Measurements from ENCODE around the gene ICAM2.

The ICAM2 gene

DNA sequence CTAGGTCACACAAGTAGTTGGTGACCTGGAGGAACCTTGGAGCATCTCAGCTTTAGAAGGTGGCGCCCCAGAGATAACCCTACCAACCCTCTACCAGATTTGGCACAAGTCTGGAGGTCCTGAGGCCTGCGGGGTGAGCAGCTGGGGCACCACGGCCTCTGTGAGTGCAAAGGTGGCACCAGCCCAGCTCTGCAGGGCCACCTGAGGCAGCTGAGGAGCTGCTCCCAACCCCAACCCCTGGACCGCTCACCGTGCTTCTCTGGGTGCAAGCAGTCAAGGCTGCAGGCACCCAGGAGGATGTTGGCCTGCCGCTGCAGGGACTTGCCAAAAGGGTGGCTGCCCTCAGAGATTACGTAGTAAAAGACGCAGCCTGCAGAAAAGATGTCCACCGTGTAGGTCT lies 28.4 kb upstream of the ICAM2 start:
- Histone ChIP-seq H3K79me2 (ENCODE audit: low read length) (peaks cover 88% of the 10 kb centered on the region), H3K27me3 (replicated peaks; ENCODE audit: insufficient read depth, low read length) (no peaks in the 10 kb centered on the region), H3K9me2 (replicated peaks; ENCODE audit: insufficient read depth, low read length) (no peaks in the 10 kb centered on the region), H3K36me3 (replicated peaks; ENCODE audit: insufficient read depth, low read length) (peaks cover 59% of the 10 kb centered on the region), H3F3A (ENCODE audit: insufficient read depth, low read length) (peaks cover 36% of the 10 kb centered on the region), H3K4me1 (ENCODE audit: low read length) (no peaks in the 10 kb centered on the region), H3K4me2 (ENCODE audit: low read depth, low read length) (no peak overlapping the region), H3K27ac (ENCODE audit: low read length) (no peak overlapping the region), H2AFZ (ENCODE audit: low read length) (no peak overlapping the region), H4K20me1 (ENCODE audit: insufficient read depth, low read length) (no peaks in the 10 kb centered on the region), H3K4me3 (ENCODE audit: low read length) (no peak overlapping the region), H3K9ac (ENCODE audit: low read length) (no peak overlapping the region), H3K9me3 (replicated peaks; ENCODE audit: insufficient read depth, low read length) (no peaks in the 10 kb centered on the region)
- TF ChIP-seq EZH2phosphoT487 (IDR thresholded peaks at IDR 0.05; ENCODE audit: low read length) (no peak), EZH2 (optimal IDR thresholded peaks at IDR 0.05; ENCODE audit: low read depth, low read length) (no peak)
- TF ChIP-seq, protein P1, sequence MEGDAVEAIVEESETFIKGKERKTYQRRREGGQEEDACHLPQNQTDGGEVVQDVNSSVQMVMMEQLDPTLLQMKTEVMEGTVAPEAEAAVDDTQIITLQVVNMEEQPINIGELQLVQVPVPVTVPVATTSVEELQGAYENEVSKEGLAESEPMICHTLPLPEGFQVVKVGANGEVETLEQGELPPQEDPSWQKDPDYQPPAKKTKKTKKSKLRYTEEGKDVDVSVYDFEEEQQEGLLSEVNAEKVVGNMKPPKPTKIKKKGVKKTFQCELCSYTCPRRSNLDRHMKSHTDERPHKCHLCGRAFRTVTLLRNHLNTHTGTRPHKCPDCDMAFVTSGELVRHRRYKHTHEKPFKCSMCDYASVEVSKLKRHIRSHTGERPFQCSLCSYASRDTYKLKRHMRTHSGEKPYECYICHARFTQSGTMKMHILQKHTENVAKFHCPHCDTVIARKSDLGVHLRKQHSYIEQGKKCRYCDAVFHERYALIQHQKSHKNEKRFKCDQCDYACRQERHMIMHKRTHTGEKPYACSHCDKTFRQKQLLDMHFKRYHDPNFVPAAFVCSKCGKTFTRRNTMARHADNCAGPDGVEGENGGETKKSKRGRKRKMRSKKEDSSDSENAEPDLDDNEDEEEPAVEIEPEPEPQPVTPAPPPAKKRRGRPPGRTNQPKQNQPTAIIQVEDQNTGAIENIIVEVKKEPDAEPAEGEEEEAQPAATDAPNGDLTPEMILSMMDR (IDR thresholded peaks at IDR 0.05; ENCODE audit: low read length), result no peak
- no peak for DNase-seq

DNA sequence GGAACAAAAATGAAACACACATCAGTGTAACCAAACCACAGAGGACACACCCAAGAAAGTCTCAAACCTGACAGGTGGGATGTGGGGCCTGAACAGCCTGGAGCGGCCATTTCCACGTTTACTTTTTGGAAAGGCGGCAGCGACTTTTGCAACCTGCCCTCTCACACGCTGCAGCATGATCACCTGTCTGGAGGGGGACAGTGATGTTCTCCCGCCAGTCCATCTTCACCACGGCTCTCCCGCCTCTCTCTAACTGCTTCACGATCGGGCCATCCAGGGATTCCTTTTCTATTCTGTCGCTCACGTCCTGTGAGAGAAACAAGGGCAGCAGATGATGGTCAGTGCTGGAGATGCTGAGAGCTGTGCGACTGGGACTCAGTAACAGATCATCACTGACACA lies 24.7 kb upstream of the ICAM2 start:
- no peaks in the 10 kb centered on the region for H3K9me3 ChIP-seq (replicated peaks; ENCODE audit: insufficient read depth, low read length)
- peaks cover 85% of the 10 kb centered on the region for H3K79me2 ChIP-seq (ENCODE audit: low read length)
- no peak for DNase-seq
- H3K4me3 ChIP-seq (ENCODE audit: low read length), result no peak overlapping the region
- no peak overlapping the region for H3K4me2 ChIP-seq (ENCODE audit: low read depth, low read length)
- H3K36me3 ChIP-seq (replicated peaks; ENCODE audit: insufficient read depth, low read length), result peaks cover 59% of the 10 kb centered on the region
- H3F3A ChIP-seq (ENCODE audit: insufficient read depth, low read length), result peaks cover 41% of the 10 kb centered on the region
- no peak overlapping the region for H3K9ac ChIP-seq (ENCODE audit: low read length)
- no peaks in the 10 kb centered on the region for H3K27me3 ChIP-seq (replicated peaks; ENCODE audit: insufficient read depth, low read length)
- TF ChIP-seq EZH2phosphoT487 (IDR thresholded peaks at IDR 0.05; ENCODE audit: low read length) (no peak), EZH2 (optimal IDR thresholded peaks at IDR 0.05; ENCODE audit: low read depth, low read length) (no peak)
- TF ChIP-seq, protein P1 (IDR thresholded peaks at IDR 0.05; ENCODE audit: low read length), result no peak
- no peaks in the 10 kb centered on the region for H4K20me1 ChIP-seq (ENCODE audit: insufficient read depth, low read length)
- no peaks in the 10 kb centered on the region for H3K4me1 ChIP-seq (ENCODE audit: low read length)
- no peak overlapping the region for H2AFZ ChIP-seq (ENCODE audit: low read length)
- H3K9me2 ChIP-seq (replicated peaks; ENCODE audit: insufficient read depth, low read length), result no peaks in the 10 kb centered on the region
- H3K27ac ChIP-seq (ENCODE audit: low read length), result no peak overlapping the region

DNA sequence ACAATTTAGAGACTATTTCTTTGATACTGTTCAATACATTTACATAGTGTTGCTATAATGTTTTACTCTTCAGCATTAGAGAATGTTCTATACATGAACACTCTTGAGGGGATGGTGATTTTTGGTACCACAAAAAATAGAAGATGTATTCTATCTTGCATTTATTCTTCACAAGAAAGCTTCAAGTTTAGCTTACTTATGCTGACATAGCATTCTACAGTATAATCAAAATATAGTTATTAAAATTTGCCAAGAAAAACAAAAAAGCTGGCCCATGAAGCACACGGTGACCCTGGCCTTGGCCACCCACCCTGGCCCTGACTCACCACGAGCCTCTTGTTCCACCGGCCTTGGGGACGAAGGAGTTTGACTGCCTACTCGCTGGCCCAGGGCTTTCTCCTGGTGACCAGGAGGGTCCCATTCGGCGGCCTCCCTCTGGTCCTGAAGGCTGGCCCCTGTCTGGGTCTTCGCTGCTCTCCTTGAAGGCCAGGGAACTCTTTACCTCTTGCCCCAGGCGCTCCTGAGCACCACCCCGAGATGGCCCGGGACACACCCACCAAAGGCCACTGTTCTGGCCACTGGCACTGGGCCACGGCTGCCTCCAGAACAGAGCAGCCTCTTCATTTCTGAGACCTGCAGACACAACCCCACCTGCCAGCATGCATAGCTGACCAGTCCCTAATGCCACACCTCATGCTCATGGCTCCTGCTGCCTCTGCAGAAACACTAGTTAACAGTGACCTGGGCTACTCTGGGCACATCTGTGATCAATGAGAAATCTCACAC lies 22.5 kb upstream of the ICAM2 start:
- H3K4me2 ChIP-seq (ENCODE audit: low read depth, low read length), result no peak overlapping the region
- TF ChIP-seq, protein P1 (IDR thresholded peaks at IDR 0.05; ENCODE audit: low read length), result no peak
- H3K9me2 ChIP-seq (replicated peaks; ENCODE audit: insufficient read depth, low read length), result no peaks in the 10 kb centered on the region
- H4K20me1 ChIP-seq (ENCODE audit: insufficient read depth, low read length), result no peaks in the 10 kb centered on the region
- no peak overlapping the region for H3K4me3 ChIP-seq (ENCODE audit: low read length)
- no peak for DNase-seq
- H3K4me1 ChIP-seq (ENCODE audit: low read length), result no peaks in the 10 kb centered on the region
- H3K27ac ChIP-seq (ENCODE audit: low read length), result no peak overlapping the region
- H3K79me2 ChIP-seq (ENCODE audit: low read length), result peaks cover 63% of the 10 kb centered on the region
- H3K9me3 ChIP-seq (replicated peaks; ENCODE audit: insufficient read depth, low read length), result no peaks in the 10 kb centered on the region
- H3K36me3 ChIP-seq (replicated peaks; ENCODE audit: insufficient read depth, low read length), result peaks cover 45% of the 10 kb centered on the region
- no peaks in the 10 kb centered on the region for H3K27me3 ChIP-seq (replicated peaks; ENCODE audit: insufficient read depth, low read length)
- H3F3A ChIP-seq (ENCODE audit: insufficient read depth, low read length), result peaks cover 53% of the 10 kb centered on the region
- no peak overlapping the region for H3K9ac ChIP-seq (ENCODE audit: low read length)
- H2AFZ ChIP-seq (ENCODE audit: low read length), result no peak overlapping the region
